GM13977 (cell line): ENCODE measurements around the gene ABCC1.
"Not testable (repeated sequence)": the region's sequence is repeated elsewhere in the genome, so short reads cannot be mapped to it uniquely, and the experiment has no call there.

ENCODE experiments used
- DNase-seq: peaks from one replicate; pipeline ENCODE4 v3.0.0; 2012; ENCODE audit warnings: low spot score
- CTCF ChIP-seq: IDR thresholded peaks from 2 replicates; pipeline ENCODE4 v1.5.1; 2012; ENCODE audit warnings: mild to moderate bottlenecking, control low read depth; ENCODE audit not compliant: insufficient read depth; ENCODE audit errors: extremely low read depth, missing control alignments
- in situ Hi-C: fragments of 300-500 bp; cut with MboI; formaldehyde crosslinking; loops from one replicate; pipeline ENCODE4 v1.12.0; 2022; ENCODE audit warnings: low sequenced_read_pairs, low pct_unique_long_range_greater_than_20kb, mixed read lengths, inconsistent platforms; ENCODE audit not compliant: unreplicated experiment

The ABCC1 gene

GRCh38 chr16:15981382-15981781, 32.0 kb downstream of the ABCC1 start:
- no peak for DNase-seq
- in situ Hi-C loops = no loop called here
- TF ChIP-seq CTCF = no peak

- in situ Hi-C loops, DNase-seq: not testable (repeated sequence)
These were observed 32.9 kb downstream of the ABCC1 start for GRCh38 chr16:15982194-15982915.

- in situ Hi-C loops = no loop called here
- TF ChIP-seq CTCF = no peak
- DNase-seq = no peak
These were observed 34.5 kb downstream of the ABCC1 start for GRCh38 chr16:15983898-15984297.

GRCh38 chr16:15985144-15985543, 35.7 kb downstream of the ABCC1 start:
- in situ Hi-C loops = no loop called here

GRCh38 chr16:15986261-15986660, 36.8 kb downstream of the ABCC1 start:
- TF ChIP-seq CTCF = no peak

More at GRCh38 chr16:15985144-15985543, 35.7 kb downstream of the ABCC1 start:
- DNase-seq = peak; percentile 49
- no peak for TF ChIP-seq CTCF

GRCh38 chr16:15988268-15989013, 39.0 kb downstream of the ABCC1 start:
- TF ChIP-seq CTCF = no peak
- in situ Hi-C loops = no loop called here
- DNase-seq = no peak

More at GRCh38 chr16:15986261-15986660, 36.8 kb downstream of the ABCC1 start:
- DNase-seq = no peak
- in situ Hi-C loops = no loop called here

- in situ Hi-C loops = no loop called here
- TF ChIP-seq CTCF = no peak
- no peak for DNase-seq
These were observed 41.5 kb downstream of the ABCC1 start for GRCh38 chr16:15990902-15991301.
